ENCODE measurements around the gene NDUFS6. TPM values are rescaled to one million over a fixed set of nuclear protein-coding genes. Genes with fewer than 3 reads are reported as not detected.

Gene NDUFS6
- total RNA-seq, 1 donor from 2014 or later, result 26.8 TPM

GRCh38 chr5:1793301-1793740 lies 7.9 kb upstream of the NDUFS6 start:
- H3K4me1 ChIP-seq, result peaks cover 12% of the 10 kb centered on the region
- H3K9me3 ChIP-seq, result no peaks in the 10 kb centered on the region
- intact Hi-C loops (cut with DNase I), result no loop called here
- H3K27ac ChIP-seq, result no peak overlapping the region
- no peak for DNase-seq (ENCODE audit: extremely low spot score in 2 of 2)
- no peaks in the 10 kb centered on the region for H3K27me3 ChIP-seq
- no peak overlapping the region for H3K4me3 ChIP-seq
- TF ChIP-seq POLR2AphosphoS5 (IDR thresholded peaks at IDR 0.05; ENCODE audit: insufficient read depth in 1 of 2, low read depth in 1 of 2) (no peak), POLR2A (IDR thresholded peaks at IDR 0.05) (no peak)
- TF ChIP-seq, protein P1, sequence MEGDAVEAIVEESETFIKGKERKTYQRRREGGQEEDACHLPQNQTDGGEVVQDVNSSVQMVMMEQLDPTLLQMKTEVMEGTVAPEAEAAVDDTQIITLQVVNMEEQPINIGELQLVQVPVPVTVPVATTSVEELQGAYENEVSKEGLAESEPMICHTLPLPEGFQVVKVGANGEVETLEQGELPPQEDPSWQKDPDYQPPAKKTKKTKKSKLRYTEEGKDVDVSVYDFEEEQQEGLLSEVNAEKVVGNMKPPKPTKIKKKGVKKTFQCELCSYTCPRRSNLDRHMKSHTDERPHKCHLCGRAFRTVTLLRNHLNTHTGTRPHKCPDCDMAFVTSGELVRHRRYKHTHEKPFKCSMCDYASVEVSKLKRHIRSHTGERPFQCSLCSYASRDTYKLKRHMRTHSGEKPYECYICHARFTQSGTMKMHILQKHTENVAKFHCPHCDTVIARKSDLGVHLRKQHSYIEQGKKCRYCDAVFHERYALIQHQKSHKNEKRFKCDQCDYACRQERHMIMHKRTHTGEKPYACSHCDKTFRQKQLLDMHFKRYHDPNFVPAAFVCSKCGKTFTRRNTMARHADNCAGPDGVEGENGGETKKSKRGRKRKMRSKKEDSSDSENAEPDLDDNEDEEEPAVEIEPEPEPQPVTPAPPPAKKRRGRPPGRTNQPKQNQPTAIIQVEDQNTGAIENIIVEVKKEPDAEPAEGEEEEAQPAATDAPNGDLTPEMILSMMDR (IDR thresholded peaks at IDR 0.05), result no peak
- H3K36me3 ChIP-seq, result peaks cover 0 to 15% of the 10 kb centered on the region in 2 donors

DNA sequence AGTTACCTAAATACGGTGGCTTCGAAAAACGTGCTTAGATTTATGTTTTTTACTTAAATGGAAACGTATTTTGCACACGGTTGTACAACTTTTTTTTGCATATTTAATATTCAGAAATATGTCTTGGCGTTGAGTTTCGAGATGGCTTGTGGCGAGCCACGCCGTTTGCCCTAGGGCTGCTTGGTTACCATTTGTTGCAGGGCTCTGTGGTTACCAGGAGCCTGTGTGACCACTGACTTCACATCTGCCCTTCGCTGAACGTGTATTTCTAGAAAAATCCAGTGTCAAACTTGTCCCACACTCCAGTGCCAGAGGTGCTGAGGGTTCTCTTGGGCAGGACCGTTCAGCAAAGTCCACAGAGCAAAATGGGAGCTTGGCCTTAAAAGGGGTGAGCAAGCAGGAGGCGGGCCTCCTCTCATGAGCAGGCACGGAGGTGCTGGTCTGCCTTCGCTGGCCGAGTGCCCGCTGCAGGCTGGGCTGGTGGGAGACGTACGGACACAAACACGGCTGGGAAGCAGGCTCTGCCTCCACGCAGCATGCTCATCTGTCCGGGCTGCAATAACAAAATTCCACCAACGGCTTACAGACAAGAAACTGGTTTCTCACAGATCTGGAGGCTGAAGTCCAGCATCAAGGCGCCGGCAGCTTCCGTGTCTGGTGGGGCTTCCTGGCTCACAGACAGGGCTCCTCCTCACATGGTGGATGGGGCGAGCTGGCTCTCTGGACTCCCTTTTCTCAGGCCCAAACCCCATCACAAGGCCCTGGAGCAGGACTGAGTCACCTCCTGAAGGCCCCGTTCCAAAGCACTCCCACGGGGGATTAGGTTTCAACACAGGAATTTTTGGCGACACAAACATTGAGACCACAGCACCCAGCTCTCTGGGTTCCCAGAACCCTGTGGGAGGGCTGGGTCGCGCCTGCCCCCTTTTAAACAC lies 7.0 kb upstream of the NDUFS6 start:
- DNase-seq (ENCODE audit: extremely low spot score in 2 of 2), result no peak
- H3K36me3 ChIP-seq, result peaks cover 0 to 15% of the 10 kb centered on the region in 2 donors
- no peak overlapping the region for H3K4me3 ChIP-seq
- no peaks in the 10 kb centered on the region for H3K27me3 ChIP-seq
- intact Hi-C loops (cut with DNase I), result no loop called here
- peaks cover 21% of the 10 kb centered on the region for H3K4me1 ChIP-seq
- TF ChIP-seq POLR2AphosphoS5 (IDR thresholded peaks at IDR 0.05; ENCODE audit: insufficient read depth in 1 of 2, low read depth in 1 of 2) (no peak), POLR2A (IDR thresholded peaks at IDR 0.05) (no peak)
- TF ChIP-seq, protein P1 (IDR thresholded peaks at IDR 0.05), result no peak
- no peak overlapping the region for H3K27ac ChIP-seq
- no peaks in the 10 kb centered on the region for H3K9me3 ChIP-seq

DNA sequence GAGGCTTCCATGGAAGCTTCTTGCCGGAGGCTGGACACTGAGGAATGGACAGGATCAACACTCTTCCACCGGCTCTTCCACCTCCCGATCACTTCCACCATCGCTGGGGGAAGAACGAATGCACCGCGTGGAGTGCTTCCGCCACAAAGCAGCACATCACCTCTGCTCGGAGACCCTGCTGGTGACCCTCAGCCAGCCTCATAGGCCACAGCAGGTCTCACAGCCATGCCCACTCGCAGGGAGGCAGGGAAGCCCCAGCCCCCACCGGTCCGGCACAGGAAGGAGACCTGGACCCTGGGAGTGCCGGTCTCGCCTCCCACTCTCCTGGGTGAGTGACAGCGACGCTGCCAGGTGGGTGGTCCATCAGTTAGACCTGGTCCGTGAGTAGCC lies 6.3 kb upstream of the NDUFS6 start:
- Histone ChIP-seq H3K27me3 (no peaks in the 10 kb centered on the region), H3K36me3 (peaks cover 0 to 15% of the 10 kb centered on the region in 2 donors), H3K27ac (no peak overlapping the region), H3K4me1 (peaks cover 21% of the 10 kb centered on the region), H3K4me3 (no peak overlapping the region), H3K9me3 (no peaks in the 10 kb centered on the region)
- no peak for DNase-seq (ENCODE audit: extremely low spot score in 2 of 2)
- TF ChIP-seq POLR2AphosphoS5 (IDR thresholded peaks at IDR 0.05; ENCODE audit: insufficient read depth in 1 of 2, low read depth in 1 of 2), result no peak
- intact Hi-C loops (cut with DNase I), result no loop called here

- no peaks in the 10 kb centered on the region for H3K27me3 ChIP-seq
- H3K36me3 ChIP-seq, result peaks cover 0 to 15% of the 10 kb centered on the region in 2 donors
- no peak for DNase-seq (ENCODE audit: extremely low spot score in 2 of 2)
- H3K4me1 ChIP-seq, result peaks cover 16% of the 10 kb centered on the region
- H3K9me3 ChIP-seq, result no peaks in the 10 kb centered on the region
- H3K4me3 ChIP-seq, result no peak overlapping the region
- TF ChIP-seq, protein P1 (IDR thresholded peaks at IDR 0.05), result no peak
- TF ChIP-seq POLR2AphosphoS5 (IDR thresholded peaks at IDR 0.05; ENCODE audit: insufficient read depth in 1 of 2, low read depth in 1 of 2) (no peak), POLR2A (IDR thresholded peaks at IDR 0.05) (no peak)
- intact Hi-C loops (cut with DNase I), result no loop called here
- no peak overlapping the region for H3K27ac ChIP-seq
Measured at GRCh38 chr5:1795506-1795905, 5.7 kb upstream of the NDUFS6 start.

DNA sequence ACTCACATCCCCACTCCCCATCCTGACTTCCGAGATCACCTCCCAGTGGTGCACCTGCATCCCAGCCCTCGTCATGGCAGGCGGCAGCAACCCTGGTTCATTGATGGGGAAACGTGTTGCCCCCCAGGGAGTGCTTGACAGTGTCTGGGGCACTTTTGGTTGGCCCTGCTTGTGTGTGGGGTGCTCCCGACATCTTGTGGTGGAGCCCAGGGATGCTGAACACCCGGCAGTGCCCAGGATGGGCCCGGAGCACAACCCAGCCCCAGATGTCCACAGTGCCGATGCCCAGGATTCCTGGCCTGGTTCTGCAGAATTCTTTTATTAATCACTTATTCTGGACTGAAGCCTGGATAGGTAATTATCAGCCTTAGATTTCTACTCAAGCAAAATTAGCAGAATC lies 5.3 kb upstream of the NDUFS6 start:
- no peak for DNase-seq (ENCODE audit: extremely low spot score in 2 of 2)
- Histone ChIP-seq H3K4me1 (peaks cover 15% of the 10 kb centered on the region), H3K4me3 (no peak overlapping the region), H3K36me3 (peaks cover 0 to 15% of the 10 kb centered on the region in 2 donors), H3K9me3 (no peaks in the 10 kb centered on the region), H3K27me3 (no peaks in the 10 kb centered on the region), H3K27ac (no peak overlapping the region)
- intact Hi-C loops (cut with DNase I), result no loop called here
- TF ChIP-seq POLR2A (IDR thresholded peaks at IDR 0.05) (no peak), POLR2AphosphoS5 (IDR thresholded peaks at IDR 0.05; ENCODE audit: insufficient read depth in 1 of 2, low read depth in 1 of 2) (no peak)
- TF ChIP-seq, protein P1 (IDR thresholded peaks at IDR 0.05), result no peak

Measured in vagina (tissue), 2 donors.